Keratinocyte (primary cell): ENCODE data around the gene ZNF597.

Experiments used
- EZH2 ChIP-seq: IDR thresholded peaks from one replicate; pipeline ENCODE4 v1.6.1; 2012; ENCODE audit warnings: inconsistent platforms, mild to moderate bottlenecking, low read length, moderate library complexity
- TF ChIP-seq, protein P1 (sequence below), 3 experiments: IDR thresholded peaks in 1 of 3; conservative IDR thresholded peaks in 1 of 3; optimal IDR thresholded peaks in 1 of 3; 2 replicates in 2 of 3; 3 replicates in 1 of 3; pipeline versions ENCODE3 to v1.5.1; 2011; ENCODE audit warnings: low read length in 3 of 3, mild to moderate bottlenecking in 3 of 3, moderate library complexity in 2 of 3, control low read depth in 1 of 3, inconsistent platforms in 1 of 3; ENCODE audit not compliant: insufficient read depth in 2 of 3; ENCODE audit errors: extremely low read depth in 1 of 3

DNA sequence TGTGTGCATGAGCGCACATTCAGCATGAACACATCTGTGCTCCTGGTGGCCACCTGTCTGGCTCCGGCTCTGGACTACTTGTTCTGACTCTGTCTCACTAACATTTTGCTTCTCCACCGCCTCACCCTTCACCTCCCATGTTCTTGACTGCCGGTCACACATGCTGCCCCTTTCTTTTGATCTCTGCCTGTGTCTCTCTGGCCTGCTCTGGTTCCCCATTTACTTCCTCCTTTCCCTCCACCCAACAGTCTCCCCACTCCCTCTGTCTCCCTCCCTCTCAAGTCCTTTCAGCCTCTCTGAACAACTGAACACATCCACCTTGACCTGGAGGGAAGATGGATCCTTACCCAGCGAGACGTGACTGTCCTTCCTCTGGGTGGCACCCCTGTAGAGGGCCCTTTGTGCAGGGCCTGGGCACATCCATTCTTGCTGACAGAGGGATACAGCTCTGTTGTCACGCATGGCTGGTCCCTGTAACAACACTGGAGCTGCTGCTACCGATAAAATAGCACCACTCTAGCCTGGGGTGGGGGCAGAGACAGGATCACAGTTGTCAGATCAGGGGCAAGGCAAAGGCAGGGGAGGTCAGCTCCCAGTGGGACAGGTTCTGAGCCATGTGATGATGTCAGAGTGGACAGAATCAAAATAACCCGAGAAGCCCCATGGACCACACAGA is 53.5 kb downstream of the ZNF597 start:
- TF ChIP-seq, protein P1, sequence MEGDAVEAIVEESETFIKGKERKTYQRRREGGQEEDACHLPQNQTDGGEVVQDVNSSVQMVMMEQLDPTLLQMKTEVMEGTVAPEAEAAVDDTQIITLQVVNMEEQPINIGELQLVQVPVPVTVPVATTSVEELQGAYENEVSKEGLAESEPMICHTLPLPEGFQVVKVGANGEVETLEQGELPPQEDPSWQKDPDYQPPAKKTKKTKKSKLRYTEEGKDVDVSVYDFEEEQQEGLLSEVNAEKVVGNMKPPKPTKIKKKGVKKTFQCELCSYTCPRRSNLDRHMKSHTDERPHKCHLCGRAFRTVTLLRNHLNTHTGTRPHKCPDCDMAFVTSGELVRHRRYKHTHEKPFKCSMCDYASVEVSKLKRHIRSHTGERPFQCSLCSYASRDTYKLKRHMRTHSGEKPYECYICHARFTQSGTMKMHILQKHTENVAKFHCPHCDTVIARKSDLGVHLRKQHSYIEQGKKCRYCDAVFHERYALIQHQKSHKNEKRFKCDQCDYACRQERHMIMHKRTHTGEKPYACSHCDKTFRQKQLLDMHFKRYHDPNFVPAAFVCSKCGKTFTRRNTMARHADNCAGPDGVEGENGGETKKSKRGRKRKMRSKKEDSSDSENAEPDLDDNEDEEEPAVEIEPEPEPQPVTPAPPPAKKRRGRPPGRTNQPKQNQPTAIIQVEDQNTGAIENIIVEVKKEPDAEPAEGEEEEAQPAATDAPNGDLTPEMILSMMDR (optimal IDR thresholded peaks at IDR 0.05 in 1 of 3, IDR thresholded peaks at IDR 0.05 in 1 of 3, conservative IDR thresholded peaks at IDR 0.05 in 1 of 3; ENCODE audit: extremely low read depth in 1 of 3, insufficient read depth in 2 of 3, low read length in 3 of 3) = no peak
- TF ChIP-seq EZH2 = no peak
